Skeletal muscle cell (primary cell): Measurements from ENCODE around the gene USB1.

Source experiments
- DNase-seq: peaks from one replicate; pipeline ENCODE4 v3.0.0-alpha.2; 2010; ENCODE audit warnings: low read depth
- H3K4me3 ChIP-seq: 2 replicates; pipeline ENCODE4 v1.5.1; 2011; ENCODE audit warnings: low read depth, mild to moderate bottlenecking, control low read depth, low read length, moderate library complexity

Gene USB1

GRCh38 chr16:58028541-58029070 is 27.4 kb downstream of the USB1 start:
- no peak overlapping the region for H3K4me3 ChIP-seq
- DNase-seq, result no peak

GRCh38 chr16:58029410-58029809 is 28.2 kb downstream of the USB1 start:
- no peak for DNase-seq
- H3K4me3 ChIP-seq, result no peak overlapping the region

- DNase-seq, result no peak
- H3K4me3 ChIP-seq, result no peak overlapping the region
Measured at GRCh38 chr16:58030136-58030840, 29.1 kb downstream of the USB1 start.

- DNase-seq, result no peak
- H3K4me3 ChIP-seq, result no peak overlapping the region
Measured at GRCh38 chr16:58031016-58031800, 30.0 kb downstream of the USB1 start.

GRCh38 chr16:58032710-58033293 is 31.6 kb downstream of the USB1 start:
- no peak for DNase-seq

GRCh38 chr16:58034128-58034685 is 33.0 kb downstream of the USB1 start:
- no peak overlapping the region for H3K4me3 ChIP-seq
- DNase-seq, result no peak

More at GRCh38 chr16:58032710-58033293, 31.6 kb downstream of the USB1 start:
- no peak overlapping the region for H3K4me3 ChIP-seq

- no peak overlapping the region for H3K4me3 ChIP-seq
- DNase-seq, result no peak
Measured at GRCh38 chr16:58034774-58035173, 33.6 kb downstream of the USB1 start.

GRCh38 chr16:58035356-58036170 is 34.4 kb downstream of the USB1 start:
- no peak overlapping the region for H3K4me3 ChIP-seq
- no peak for DNase-seq

GRCh38 chr16:58036943-58037342 is 35.7 kb downstream of the USB1 start:
- no peak overlapping the region for H3K4me3 ChIP-seq
- no peak for DNase-seq

GRCh38 chr16:58037365-58038057 is 36.3 kb downstream of the USB1 start:
- H3K4me3 ChIP-seq, result no peak overlapping the region
- DNase-seq, result no peak

- H3K4me3 ChIP-seq, result no peak overlapping the region
- DNase-seq, result no peak
Measured at GRCh38 chr16:58038219-58038641, 37.0 kb downstream of the USB1 start.

- DNase-seq, result no peak
- H3K4me3 ChIP-seq, result no peak overlapping the region
Measured at GRCh38 chr16:58039829-58040495, 38.8 kb downstream of the USB1 start.

GRCh38 chr16:58040496-58040846 is 39.3 kb downstream of the USB1 start:
- no peak overlapping the region for H3K4me3 ChIP-seq
- no peak for DNase-seq

- H3K4me3 ChIP-seq, result no peak overlapping the region
- no peak for DNase-seq
Measured at GRCh38 chr16:58040945-58041627, 39.9 kb downstream of the USB1 start.

- DNase-seq, result no peak
- no peak overlapping the region for H3K4me3 ChIP-seq
Measured at GRCh38 chr16:58041628-58041955, 40.4 kb downstream of the USB1 start.

GRCh38 chr16:58042001-58042885 is 41.0 kb downstream of the USB1 start:
- no peak overlapping the region for H3K4me3 ChIP-seq
- no peak for DNase-seq
